HG02759 (cell line): Measurements from ENCODE around the gene HYAL1.
A peak's percentile ranks its signal among the peaks of the same experiment; 100 is the strongest.
"Not testable (repeated sequence)": the region's sequence is repeated elsewhere in the genome, so short reads cannot be mapped to it uniquely, and the experiment has no call there.

Source experiments
- ATAC-seq: cut with Tn5 transposase; IDR thresholded peaks from one replicate; pipeline ENCODE4 v1.9.1; 2021; ENCODE audit warnings: mild to moderate bottlenecking, moderate library complexity; ENCODE audit not compliant: unreplicated experiment

Gene HYAL1

GRCh38 chr3:50275141-50275995 lies 28.0 kb downstream of the HYAL1 start:
- no peak for ATAC-seq

DNA sequence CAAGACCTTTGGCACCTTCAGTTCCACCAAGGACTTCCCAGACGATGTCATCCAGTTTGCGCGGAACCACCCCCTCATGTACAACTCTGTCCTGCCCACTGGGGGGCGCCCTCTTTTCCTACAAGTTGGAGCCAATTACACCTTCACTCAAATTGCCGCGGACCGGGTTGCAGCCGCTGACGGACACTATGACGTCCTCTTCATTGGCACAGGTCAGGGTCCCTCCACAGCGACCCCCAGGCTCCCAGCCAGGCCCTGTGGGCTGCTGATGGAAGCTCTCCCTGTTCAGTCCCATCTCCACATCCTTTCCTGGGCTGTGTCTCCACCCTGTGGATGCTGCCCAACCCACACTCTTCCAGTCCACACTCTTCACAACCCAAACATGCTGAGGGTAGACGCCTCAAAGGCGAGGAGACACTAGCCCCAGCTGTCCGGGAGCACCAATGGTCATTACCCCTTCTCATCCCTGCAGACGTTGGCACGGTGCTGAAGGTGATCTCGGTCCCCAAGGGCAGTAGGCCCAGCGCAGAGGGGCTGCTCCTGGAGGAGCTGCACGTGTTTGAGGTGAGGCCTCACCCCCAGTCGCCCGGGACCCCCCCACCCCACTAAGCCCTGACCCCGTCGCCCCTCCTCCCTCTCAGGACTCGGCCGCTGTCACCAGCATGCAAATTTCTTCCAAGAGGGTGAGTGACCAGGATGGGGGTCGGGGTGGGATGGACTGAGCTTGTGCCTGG lies 28.8 kb downstream of the HYAL1 start:
- no peak for ATAC-seq

GRCh38 chr3:50273689-50274065 lies 29.7 kb downstream of the HYAL1 start:
- no peak for ATAC-seq

GRCh38 chr3:50272911-50273688 lies 30.3 kb downstream of the HYAL1 start:
- ATAC-seq = peak; percentile 83

- not testable (repeated sequence) for ATAC-seq
These were observed 30.9 kb downstream of the HYAL1 start for GRCh38 chr3:50272538-50272910.

DNA sequence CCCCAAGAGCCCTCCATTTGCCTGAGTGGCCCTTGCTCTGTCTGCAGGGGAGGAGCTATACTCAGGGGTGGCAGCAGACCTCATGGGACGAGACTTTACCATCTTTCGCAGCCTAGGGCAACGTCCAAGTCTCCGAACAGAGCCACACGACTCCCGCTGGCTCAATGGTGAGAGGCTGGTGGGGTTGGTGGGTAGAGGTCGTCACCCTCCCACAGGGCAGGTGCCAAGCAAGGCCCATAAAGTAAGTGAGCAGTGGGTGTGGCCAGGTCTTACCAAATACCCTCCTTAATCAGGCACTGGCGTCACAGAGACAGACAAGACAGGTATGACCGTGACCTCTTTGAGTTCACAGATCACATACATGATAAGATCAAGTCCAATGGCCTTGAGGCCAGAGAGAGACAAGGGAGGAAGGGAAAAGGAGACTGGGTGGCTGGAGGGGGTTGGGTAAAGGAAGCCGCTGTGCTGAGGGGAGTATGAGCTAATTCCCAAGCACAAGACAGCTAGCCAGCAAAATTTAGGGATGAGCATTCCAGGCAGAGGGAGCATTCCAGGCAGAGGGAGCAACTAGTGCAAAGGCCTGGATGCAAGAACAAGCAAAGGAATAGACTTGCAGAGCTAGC lies 31.9 kb downstream of the HYAL1 start:
- ATAC-seq = no peak

DNA sequence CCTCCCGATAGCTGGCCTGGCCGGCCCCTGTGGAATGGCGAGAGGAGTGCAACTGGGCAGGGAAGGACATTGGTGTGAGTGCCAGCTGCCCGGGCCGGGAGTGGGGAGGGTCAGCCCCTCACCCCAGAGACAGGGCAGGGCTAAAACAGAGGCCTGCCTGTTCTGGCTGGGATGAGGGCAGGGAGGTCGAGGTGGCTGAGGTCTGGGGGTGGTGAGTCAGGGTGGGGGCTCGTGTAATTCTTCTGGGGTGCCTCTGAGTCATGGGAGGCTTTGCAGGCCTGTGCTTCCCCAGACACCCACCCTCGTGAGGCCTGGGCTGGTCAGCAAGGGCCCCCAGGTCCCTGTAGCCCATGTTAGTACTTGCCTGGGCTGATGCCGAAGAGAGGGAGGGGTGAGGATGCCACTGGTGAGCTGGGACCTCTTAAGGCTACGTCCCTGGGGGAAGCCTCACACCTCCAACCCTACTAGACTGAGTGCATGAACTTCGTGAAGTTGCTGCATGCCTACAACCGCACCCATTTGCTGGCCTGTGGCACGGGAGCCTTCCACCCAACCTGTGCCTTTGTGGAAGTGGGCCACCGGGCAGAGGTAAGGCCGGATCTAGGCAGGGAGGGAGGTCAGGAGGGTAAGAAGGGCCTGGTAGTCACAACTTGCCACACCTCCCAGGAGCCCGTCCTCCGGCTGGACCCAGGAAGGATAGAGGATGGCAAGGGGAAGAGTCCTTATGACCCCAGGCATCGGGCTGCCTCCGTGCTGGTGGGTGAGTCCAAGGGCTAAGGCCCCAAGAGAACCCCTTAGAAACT lies 32.8 kb downstream of the HYAL1 start:
- ATAC-seq = no peak

DNA sequence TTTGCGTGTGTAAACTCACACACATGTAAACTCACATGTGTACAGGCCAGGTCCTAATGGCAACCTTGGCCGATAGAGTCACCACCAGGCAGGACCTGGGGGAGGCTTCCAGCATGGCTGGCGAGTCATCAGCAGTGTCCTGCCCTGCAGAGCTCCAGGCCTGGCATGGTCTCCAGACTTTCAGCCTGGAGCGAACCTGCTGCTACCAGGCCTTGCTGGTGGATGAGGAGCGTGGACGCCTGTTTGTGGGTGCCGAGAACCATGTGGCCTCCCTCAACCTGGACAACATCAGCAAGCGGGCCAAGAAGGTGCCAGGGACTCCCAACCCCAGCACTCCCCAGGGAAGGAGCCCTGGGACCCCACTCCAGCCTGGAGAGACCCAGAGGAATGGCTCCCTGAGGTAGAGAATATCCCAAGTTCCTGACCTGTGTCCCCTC lies 33.4 kb downstream of the HYAL1 start:
- ATAC-seq = no peak

DNA sequence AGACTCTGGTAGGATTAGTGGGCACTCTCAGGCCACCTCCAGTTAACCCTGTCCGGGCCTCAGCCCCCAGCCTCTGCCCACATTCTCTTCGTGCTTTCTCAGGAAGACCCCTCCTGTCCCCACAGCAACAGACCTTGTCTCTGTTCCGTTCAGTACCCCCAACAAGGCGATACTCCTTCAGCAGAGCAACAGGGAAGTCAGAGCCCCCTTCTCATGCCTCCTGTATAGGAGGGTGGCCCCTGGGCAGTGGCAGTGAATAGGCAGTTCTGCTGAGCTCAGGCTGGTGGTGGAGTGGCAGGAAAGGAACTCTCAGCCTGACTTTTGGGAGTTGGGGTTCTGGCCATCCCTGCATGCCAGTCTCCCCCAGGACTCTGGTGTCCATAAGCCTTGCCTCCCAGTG lies 33.9 kb downstream of the HYAL1 start:
- no peak for ATAC-seq

- no peak for ATAC-seq
These were observed 34.5 kb downstream of the HYAL1 start, which contains the start of gene SEMA3B for GRCh38 chr3:50268703-50269451. Gene SEMA3B (plus strand): TSS chr3:50269147. CDS start chr3:50269241, 94 bp downstream.

- ATAC-seq = no peak
These were observed 35.1 kb downstream of the HYAL1 start for GRCh38 chr3:50268276-50268675.

- no peak for ATAC-seq
These were observed 36.0 kb downstream of the HYAL1 start for GRCh38 chr3:50267280-50267913.

- ATAC-seq = no peak
These were observed 36.5 kb downstream of the HYAL1 start for GRCh38 chr3:50266836-50267235.

- ATAC-seq = no peak
These were observed 37.4 kb downstream of the HYAL1 start for GRCh38 chr3:50266017-50266416.

DNA sequence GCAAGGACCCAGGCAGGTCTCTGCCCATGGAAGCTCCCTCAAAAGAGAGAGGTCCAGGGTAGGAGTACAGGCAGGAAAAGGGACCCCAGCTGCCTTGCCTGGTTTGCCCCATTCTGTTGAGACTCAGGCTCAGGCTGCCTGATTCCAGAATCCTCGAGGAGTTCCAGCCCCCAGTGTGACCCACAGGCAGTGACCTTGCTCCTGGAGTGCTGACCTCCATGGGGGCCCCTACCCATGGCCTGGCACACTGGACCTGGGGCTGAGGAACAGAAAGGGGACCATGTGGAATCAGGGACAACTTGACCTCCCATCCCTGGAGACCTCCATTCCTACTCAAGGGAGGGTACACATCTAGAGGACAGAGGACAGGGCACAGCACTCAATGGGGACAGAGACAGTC lies 37.8 kb downstream of the HYAL1 start:
- no peak for ATAC-seq

DNA sequence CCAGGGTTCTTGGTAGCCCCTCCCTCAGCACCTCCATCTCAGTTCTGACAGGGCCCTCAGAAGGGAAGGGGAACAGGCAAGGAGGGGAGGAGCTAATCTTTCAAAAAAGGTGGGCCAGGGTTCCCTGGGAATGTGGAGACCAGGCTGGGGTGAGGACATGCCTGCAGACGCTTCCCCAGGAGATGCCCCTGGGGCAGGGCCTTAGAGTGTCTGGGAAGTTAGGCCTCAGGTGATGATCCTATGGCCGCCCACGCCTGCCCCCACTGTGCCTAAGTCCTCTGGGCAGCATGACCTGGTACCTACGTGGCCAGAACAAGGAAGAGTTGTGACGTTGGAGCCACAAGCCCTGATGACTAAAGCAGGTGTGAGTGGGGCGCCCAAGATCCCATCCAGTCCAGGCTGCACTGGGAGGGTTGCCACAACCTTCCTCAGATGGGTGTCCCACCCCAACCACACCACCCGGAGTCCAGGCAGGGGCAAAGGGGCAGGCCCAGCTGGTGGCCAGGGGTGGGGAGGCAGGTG lies 38.3 kb downstream of the HYAL1 start:
- ATAC-seq = no peak

DNA sequence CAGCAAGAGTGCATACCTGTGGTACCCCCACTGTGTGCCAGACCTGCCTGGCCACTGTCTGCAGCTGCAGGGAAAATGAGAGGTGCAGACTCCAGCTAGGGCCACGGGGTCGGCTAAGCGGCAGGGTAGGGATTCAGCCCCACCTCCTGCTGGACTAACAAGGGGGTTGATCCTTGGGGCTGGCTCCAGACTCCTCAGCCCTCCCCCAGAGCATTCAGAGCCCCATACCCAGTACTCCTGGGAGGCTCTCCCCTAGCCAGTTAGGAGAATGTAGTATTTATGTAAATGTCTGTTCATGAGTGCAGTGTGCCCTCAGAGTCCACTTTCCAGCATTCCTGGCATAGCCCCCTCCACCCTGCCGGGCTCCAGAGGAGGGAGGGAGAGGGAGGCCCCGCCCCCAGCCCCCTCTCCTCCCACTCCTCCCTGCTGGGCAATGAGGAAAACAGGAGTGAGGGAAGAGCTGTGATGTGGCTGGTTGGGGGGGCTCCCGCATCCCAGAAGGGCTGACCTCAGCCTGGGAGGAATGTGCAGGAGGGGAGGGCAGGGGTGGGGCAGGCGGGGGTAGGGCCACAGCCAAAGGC lies 38.9 kb downstream of the HYAL1 start:
- ATAC-seq = no peak
